ENCODE results near the gene ATG10. TPM values are rescaled to one million over a fixed set of nuclear protein-coding genes. Genes with fewer than 3 reads are reported as not detected.
"Not testable (repeated sequence)": the region's sequence is repeated elsewhere in the genome, so short reads cannot be mapped to it uniquely, and the experiment has no call there.

The ATG10 gene
- total RNA-seq, 1 experiment from 2014 or later: 11.8 TPM

DNA sequence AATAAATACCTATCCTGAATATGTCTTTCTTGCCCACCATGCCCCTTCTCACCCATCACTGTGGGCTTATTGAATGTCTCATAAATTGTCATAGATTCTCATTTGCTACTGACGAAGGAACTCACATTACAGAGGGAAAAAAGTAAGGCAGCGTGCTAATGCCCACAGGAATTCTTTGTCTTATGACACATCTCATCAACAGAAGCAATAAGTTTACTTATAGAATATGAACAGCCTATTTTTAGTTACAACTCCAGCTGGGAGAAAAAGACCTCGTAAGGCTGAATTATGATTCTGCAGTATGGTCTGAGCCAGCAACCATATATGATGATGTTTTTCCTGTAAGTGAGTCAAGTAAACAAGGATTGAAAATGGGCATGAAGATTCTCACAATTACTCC is 22.4 kb upstream of the ATG10 start:
- CTCF ChIA-PET: no interaction called here
- no peaks in the 10 kb centered on the region for H3K36me3 ChIP-seq (ENCODE audit: low read depth, low read length)
- H3K27me3 ChIP-seq (ENCODE audit: low read length): no peaks in the 10 kb centered on the region
- H3K4me2 ChIP-seq (ENCODE audit: low read length): no peak overlapping the region
- H3K9ac ChIP-seq (ENCODE audit: low read length): no peak overlapping the region
- H3K27ac ChIP-seq (ENCODE audit: low read length): no peak overlapping the region
- H3F3A ChIP-seq (ENCODE audit: low read length, unreplicated experiment): no peaks in the 10 kb centered on the region
- peak; percentile 6 for DNase-seq
- H3K79me2 ChIP-seq (ENCODE audit: low read length): no peaks in the 10 kb centered on the region
- H4K20me1 ChIP-seq (ENCODE audit: low read length): no peaks in the 10 kb centered on the region
- no peak overlapping the region for H2AFZ ChIP-seq (ENCODE audit: low read length)
- ATAC-seq: no peak
- intact Hi-C loops (cut with micrococcal nuclease): no loop called here
- H3K4me3 ChIP-seq (ENCODE audit: low read length): no peak overlapping the region
- TF ChIP-seq, protein P1, sequence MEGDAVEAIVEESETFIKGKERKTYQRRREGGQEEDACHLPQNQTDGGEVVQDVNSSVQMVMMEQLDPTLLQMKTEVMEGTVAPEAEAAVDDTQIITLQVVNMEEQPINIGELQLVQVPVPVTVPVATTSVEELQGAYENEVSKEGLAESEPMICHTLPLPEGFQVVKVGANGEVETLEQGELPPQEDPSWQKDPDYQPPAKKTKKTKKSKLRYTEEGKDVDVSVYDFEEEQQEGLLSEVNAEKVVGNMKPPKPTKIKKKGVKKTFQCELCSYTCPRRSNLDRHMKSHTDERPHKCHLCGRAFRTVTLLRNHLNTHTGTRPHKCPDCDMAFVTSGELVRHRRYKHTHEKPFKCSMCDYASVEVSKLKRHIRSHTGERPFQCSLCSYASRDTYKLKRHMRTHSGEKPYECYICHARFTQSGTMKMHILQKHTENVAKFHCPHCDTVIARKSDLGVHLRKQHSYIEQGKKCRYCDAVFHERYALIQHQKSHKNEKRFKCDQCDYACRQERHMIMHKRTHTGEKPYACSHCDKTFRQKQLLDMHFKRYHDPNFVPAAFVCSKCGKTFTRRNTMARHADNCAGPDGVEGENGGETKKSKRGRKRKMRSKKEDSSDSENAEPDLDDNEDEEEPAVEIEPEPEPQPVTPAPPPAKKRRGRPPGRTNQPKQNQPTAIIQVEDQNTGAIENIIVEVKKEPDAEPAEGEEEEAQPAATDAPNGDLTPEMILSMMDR (conservative IDR thresholded peaks at IDR 0.05; ENCODE audit: low read depth, low read length): no peak
- TF ChIP-seq EZH2phosphoT487 (IDR thresholded peaks at IDR 0.05; ENCODE audit: borderline replicate concordance, low read length): no peak
- TF ChIP-seq EZH2 (IDR thresholded peaks at IDR 0.05; ENCODE audit: low read length, unreplicated experiment): no peak
- POLR2A ChIA-PET (ENCODE audit: unreplicated experiment): no interaction called here
- no peaks in the 10 kb centered on the region for H3K9me3 ChIP-seq (ENCODE audit: low read length)
- BruUV-seq (replicated peaks): no TSS peak
- no peaks in the 10 kb centered on the region for H3K9me2 ChIP-seq (replicated peaks; ENCODE audit: low read length)
- no peaks in the 10 kb centered on the region for H3K4me1 ChIP-seq (ENCODE audit: insufficient read depth, low read length)

DNA sequence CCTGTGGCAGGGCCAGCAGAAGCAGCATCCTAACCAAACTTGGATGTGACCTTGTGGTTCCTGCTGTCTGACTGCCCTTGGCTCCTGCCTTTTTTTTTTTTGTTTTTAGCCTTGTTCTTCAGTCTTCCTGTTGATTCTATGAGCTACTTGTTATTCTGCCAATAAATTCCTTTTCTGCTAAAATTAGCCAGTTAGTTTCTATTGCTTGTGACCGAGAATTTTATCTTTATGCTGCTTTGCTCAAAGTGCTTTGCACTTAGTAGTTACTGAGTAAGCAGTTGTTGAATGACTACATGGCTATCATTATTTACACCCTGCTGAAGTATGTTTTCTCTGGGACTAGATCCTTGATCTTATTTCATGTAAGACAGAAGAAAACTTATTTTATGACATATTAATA is 20.8 kb upstream of the ATG10 start:
- ChIA-PET POLR2A (ENCODE audit: unreplicated experiment) (no interaction called here), CTCF (no interaction called here)
- DNase-seq (no peak), ATAC-seq (no peak)
- H3K36me3 ChIP-seq (ENCODE audit: low read depth, low read length): no peaks in the 10 kb centered on the region
- H3K9me3 ChIP-seq (ENCODE audit: low read length): no peaks in the 10 kb centered on the region
- no peak overlapping the region for H3K4me2 ChIP-seq (ENCODE audit: low read length)
- no peak overlapping the region for H2AFZ ChIP-seq (ENCODE audit: low read length)
- BruUV-seq (replicated peaks): no TSS peak
- H3K9me2 ChIP-seq (replicated peaks; ENCODE audit: low read length): no peaks in the 10 kb centered on the region
- no peaks in the 10 kb centered on the region for H4K20me1 ChIP-seq (ENCODE audit: low read length)
- no peak overlapping the region for H3K9ac ChIP-seq (ENCODE audit: low read length)
- H3F3A ChIP-seq (ENCODE audit: low read length, unreplicated experiment): no peaks in the 10 kb centered on the region
- H3K79me2 ChIP-seq (ENCODE audit: low read length): no peaks in the 10 kb centered on the region
- intact Hi-C loops (cut with micrococcal nuclease): no loop called here
- no peaks in the 10 kb centered on the region for H3K4me1 ChIP-seq (ENCODE audit: insufficient read depth, low read length)
- no peak overlapping the region for H3K27ac ChIP-seq (ENCODE audit: low read length)
- H3K27me3 ChIP-seq (ENCODE audit: low read length): no peaks in the 10 kb centered on the region
- TF ChIP-seq, protein P1 (conservative IDR thresholded peaks at IDR 0.05; ENCODE audit: low read depth, low read length): no peak
- TF ChIP-seq EZH2phosphoT487 (IDR thresholded peaks at IDR 0.05; ENCODE audit: borderline replicate concordance, low read length): no peak
- no peak for TF ChIP-seq EZH2 (IDR thresholded peaks at IDR 0.05; ENCODE audit: low read length, unreplicated experiment)
- H3K4me3 ChIP-seq (ENCODE audit: low read length): no peak overlapping the region

DNA sequence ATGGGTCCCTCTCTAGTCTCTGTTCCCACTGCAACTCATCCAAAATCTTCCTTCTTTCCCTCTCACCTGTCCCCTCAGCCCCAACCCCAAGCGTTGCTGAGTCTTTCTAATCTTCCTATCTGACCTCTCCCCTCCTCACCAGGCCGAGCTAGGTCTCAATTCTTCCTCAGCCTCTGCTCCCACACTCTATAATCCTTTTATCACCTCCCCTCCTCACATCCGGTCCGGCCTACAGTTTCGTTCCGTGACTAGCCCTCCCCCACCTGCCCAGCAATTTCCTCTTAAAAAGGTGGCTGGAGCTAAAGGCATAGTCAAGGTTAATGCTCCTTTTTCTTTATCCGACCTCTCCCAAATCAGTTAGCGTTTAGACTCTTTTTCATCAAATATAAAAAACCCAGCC is 17.0 kb upstream of the ATG10 start:
- CTCF ChIA-PET; POLR2A ChIA-PET (ENCODE audit: unreplicated experiment); H3K27me3 ChIP-seq (ENCODE audit: low read length); H2AFZ ChIP-seq (ENCODE audit: low read length); H3K4me1 ChIP-seq (ENCODE audit: insufficient read depth, low read length); BruUV-seq (replicated peaks); H3K79me2 ChIP-seq (ENCODE audit: low read length); H4K20me1 ChIP-seq (ENCODE audit: low read length); H3K27ac ChIP-seq (ENCODE audit: low read length); H3K4me3 ChIP-seq (ENCODE audit: low read length); H3K4me2 ChIP-seq (ENCODE audit: low read length); H3K36me3 ChIP-seq (ENCODE audit: low read depth, low read length); H3K9me2 ChIP-seq (replicated peaks; ENCODE audit: low read length); ATAC-seq; DNase-seq; H3F3A ChIP-seq (ENCODE audit: low read length, unreplicated experiment); H3K9ac ChIP-seq (ENCODE audit: low read length); H3K9me3 ChIP-seq (ENCODE audit: low read length); intact Hi-C loops (cut with micrococcal nuclease): not testable (repeated sequence)

GRCh38 chr5:81958129-81958528 is 13.7 kb upstream of the ATG10 start:
- POLR2A ChIA-PET (ENCODE audit: unreplicated experiment); H3F3A ChIP-seq (ENCODE audit: low read length, unreplicated experiment): not testable (repeated sequence)

More at GRCh38 chr5:81958129-81958528, 13.7 kb upstream of the ATG10 start:
- H3K27me3 ChIP-seq (ENCODE audit: low read length); H3K27ac ChIP-seq (ENCODE audit: low read length); H3K9me2 ChIP-seq (replicated peaks; ENCODE audit: low read length); H3K79me2 ChIP-seq (ENCODE audit: low read length); H2AFZ ChIP-seq (ENCODE audit: low read length); ATAC-seq; H3K9me3 ChIP-seq (ENCODE audit: low read length); H3K4me3 ChIP-seq (ENCODE audit: low read length); H3K4me1 ChIP-seq (ENCODE audit: insufficient read depth, low read length); intact Hi-C loops (cut with micrococcal nuclease); H4K20me1 ChIP-seq (ENCODE audit: low read length); H3K4me2 ChIP-seq (ENCODE audit: low read length); DNase-seq; BruUV-seq (replicated peaks); CTCF ChIA-PET; H3K36me3 ChIP-seq (ENCODE audit: low read depth, low read length); H3K9ac ChIP-seq (ENCODE audit: low read length): not testable (repeated sequence)
